Measurements from ENCODE around the gene ITGA1.

Gene ITGA1

DNA sequence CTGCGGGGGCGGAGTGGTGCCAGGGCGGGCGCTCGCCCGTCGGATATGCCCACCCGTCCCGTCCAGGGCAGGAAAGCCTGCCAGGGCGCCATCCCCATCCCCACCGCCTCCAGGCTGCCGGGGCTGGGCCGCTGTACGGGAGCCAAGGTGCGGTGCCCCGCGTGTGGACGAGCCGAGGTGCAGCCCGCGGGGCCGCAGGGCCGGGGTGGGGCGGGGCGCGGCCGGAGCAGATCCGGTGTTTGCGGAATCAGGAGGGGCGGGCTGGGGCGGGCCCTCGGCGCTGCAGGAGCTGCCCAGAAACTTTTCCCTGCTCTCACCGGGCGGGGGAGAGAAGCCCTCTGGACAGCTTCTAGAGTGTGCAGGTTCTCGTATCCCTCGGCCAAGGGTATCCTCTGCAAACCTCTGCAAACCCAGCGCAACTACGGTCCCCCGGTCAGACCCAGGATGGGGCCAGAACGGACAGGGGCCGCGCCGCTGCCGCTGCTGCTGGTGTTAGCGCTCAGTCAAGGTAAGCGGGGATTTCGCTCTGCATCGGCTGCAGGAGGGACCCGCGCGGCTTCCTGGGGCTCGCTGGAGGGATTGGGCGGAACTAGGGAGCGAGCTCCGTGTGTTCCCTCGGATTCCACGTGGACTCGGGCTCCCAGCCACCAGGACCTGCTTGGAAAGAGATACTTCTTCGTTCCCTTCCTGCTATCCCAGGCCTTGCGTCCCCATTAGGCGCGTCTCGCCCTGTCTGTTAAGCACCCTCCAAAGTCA lies 201.5 kb downstream of the ITGA1 start, which contains the start of gene ITGA2 (continued):
- TF ChIP-seq REPIN1 (tag by site-specific recombination; IDR thresholded peaks at IDR 0.05; ENCODE audit: low read depth) (peak; percentile 60), KLF9 (tag by site-specific recombination; IDR thresholded peaks at IDR 0.05; ENCODE audit: low read depth) (peak; percentile 38; the same call in 1 of the 2 replicates)

- Histone ChIP-seq H3K4me3 (ENCODE audit: low read depth, low read length) (peak overlapping the region; percentile 77), H3K9me3 (ENCODE audit: control insufficient read depth, insufficient read depth, low read depth, low read length) (no peaks in the 10 kb centered on the region), H3K4me1 (ENCODE audit: control insufficient read depth, insufficient read depth, low read length) (no peaks in the 10 kb centered on the region; the same call in 1 of the 2 replicates), H3K36me3 (ENCODE audit: control insufficient read depth in 2 of 2, insufficient read depth in 1 of 2, low read length in 2 of 2) (peaks cover 4 to 9% of the 10 kb centered on the region in 2 experiments; a peak in 2 of 3 replicates), H3K27ac (ENCODE audit: extremely low read depth, low read depth, low read length) (peak overlapping the region; percentile 77)
- CTCF ChIA-PET, result interaction anchor here (0.5 to 4.4 kb wide), 7 partner anchors 12 to 1453 kb away, joined by 3 to 44 read pairs (median 4); no protein-coding TSS in a partner anchor
- POLR2A ChIA-PET, result interaction anchor here (0.6 to 2.0 kb wide), 8 partner anchors 19 to 372 kb away, joined by 3 to 9 read pairs (median 4); partner anchors contain the start of gene MOCS2
- 0 out of 2 replicates have a peak, but pooled peaks have one; percentile 6 for TF ChIP-seq ZFP37 (tag by site-specific recombination; IDR thresholded peaks at IDR 0.05)
- TF ChIP-seq, protein P1, sequence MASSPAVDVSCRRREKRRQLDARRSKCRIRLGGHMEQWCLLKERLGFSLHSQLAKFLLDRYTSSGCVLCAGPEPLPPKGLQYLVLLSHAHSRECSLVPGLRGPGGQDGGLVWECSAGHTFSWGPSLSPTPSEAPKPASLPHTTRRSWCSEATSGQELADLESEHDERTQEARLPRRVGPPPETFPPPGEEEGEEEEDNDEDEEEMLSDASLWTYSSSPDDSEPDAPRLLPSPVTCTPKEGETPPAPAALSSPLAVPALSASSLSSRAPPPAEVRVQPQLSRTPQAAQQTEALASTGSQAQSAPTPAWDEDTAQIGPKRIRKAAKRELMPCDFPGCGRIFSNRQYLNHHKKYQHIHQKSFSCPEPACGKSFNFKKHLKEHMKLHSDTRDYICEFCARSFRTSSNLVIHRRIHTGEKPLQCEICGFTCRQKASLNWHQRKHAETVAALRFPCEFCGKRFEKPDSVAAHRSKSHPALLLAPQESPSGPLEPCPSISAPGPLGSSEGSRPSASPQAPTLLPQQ (tag by site-specific recombination; IDR thresholded peaks at IDR 0.05), result peak; percentile 85
- TF ChIP-seq ZSCAN4 (tag by site-specific recombination; IDR thresholded peaks at IDR 0.05), result peak; percentile 98
- TF ChIP-seq, protein P2, sequence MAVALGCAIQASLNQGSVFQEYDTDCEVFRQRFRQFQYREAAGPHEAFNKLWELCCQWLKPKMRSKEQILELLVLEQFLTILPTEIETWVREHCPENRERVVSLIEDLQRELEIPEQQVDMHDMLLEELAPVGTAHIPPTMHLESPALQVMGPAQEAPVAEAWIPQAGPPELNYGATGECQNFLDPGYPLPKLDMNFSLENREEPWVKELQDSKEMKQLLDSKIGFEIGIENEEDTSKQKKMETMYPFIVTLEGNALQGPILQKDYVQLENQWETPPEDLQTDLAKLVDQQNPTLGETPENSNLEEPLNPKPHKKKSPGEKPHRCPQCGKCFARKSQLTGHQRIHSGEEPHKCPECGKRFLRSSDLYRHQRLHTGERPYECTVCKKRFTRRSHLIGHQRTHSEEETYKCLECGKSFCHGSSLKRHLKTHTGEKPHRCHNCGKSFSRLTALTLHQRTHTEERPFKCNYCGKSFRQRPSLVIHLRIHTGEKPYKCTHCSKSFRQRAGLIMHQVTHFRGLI (tag by site-specific recombination; IDR thresholded peaks at IDR 0.05), result peak; percentile 27; the same call in 1 of the 2 replicates
- peak; percentile 72 for TF ChIP-seq ZBTB17 (tag by site-specific recombination; IDR thresholded peaks at IDR 0.05)
- no peak for TF ChIP-seq ZNF248 (tag by site-specific recombination; IDR thresholded peaks at IDR 0.05)
- TF ChIP-seq, protein P3, sequence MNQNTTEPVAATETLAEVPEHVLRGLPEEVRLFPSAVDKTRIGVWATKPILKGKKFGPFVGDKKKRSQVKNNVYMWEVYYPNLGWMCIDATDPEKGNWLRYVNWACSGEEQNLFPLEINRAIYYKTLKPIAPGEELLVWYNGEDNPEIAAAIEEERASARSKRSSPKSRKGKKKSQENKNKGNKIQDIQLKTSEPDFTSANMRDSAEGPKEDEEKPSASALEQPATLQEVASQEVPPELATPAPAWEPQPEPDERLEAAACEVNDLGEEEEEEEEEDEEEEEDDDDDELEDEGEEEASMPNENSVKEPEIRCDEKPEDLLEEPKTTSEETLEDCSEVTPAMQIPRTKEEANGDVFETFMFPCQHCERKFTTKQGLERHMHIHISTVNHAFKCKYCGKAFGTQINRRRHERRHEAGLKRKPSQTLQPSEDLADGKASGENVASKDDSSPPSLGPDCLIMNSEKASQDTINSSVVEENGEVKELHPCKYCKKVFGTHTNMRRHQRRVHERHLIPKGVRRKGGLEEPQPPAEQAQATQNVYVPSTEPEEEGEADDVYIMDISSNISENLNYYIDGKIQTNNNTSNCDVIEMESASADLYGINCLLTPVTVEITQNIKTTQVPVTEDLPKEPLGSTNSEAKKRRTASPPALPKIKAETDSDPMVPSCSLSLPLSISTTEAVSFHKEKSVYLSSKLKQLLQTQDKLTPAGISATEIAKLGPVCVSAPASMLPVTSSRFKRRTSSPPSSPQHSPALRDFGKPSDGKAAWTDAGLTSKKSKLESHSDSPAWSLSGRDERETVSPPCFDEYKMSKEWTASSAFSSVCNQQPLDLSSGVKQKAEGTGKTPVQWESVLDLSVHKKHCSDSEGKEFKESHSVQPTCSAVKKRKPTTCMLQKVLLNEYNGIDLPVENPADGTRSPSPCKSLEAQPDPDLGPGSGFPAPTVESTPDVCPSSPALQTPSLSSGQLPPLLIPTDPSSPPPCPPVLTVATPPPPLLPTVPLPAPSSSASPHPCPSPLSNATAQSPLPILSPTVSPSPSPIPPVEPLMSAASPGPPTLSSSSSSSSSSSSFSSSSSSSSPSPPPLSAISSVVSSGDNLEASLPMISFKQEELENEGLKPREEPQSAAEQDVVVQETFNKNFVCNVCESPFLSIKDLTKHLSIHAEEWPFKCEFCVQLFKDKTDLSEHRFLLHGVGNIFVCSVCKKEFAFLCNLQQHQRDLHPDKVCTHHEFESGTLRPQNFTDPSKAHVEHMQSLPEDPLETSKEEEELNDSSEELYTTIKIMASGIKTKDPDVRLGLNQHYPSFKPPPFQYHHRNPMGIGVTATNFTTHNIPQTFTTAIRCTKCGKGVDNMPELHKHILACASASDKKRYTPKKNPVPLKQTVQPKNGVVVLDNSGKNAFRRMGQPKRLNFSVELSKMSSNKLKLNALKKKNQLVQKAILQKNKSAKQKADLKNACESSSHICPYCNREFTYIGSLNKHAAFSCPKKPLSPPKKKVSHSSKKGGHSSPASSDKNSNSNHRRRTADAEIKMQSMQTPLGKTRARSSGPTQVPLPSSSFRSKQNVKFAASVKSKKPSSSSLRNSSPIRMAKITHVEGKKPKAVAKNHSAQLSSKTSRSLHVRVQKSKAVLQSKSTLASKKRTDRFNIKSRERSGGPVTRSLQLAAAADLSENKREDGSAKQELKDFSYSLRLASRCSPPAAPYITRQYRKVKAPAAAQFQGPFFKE (tag by site-specific recombination; IDR thresholded peaks at IDR 0.05; ENCODE audit: borderline replicate concordance), result no peak
- TF ChIP-seq ZNF654 (tag by site-specific recombination; IDR thresholded peaks at IDR 0.05; ENCODE audit: low read depth), result no peak
- peak; percentile 96 for TF ChIP-seq SCRT2 (tag by site-specific recombination; IDR thresholded peaks at IDR 0.05)
- peak; percentile 16; the same call in 1 of the 2 replicates for TF ChIP-seq ZBTB8A (tag by site-specific recombination; IDR thresholded peaks at IDR 0.05)
- no peak for TF ChIP-seq ZNF114 (tag by site-specific recombination; IDR thresholded peaks at IDR 0.05)
- TF ChIP-seq BCL11A (tag by site-specific recombination; IDR thresholded peaks at IDR 0.05; ENCODE audit: low read depth), result no peak
- TF ChIP-seq CTCF (tag by site-specific recombination; IDR thresholded peaks at IDR 0.05), result peak; percentile 64
- TF ChIP-seq YY2 (tag by site-specific recombination; IDR thresholded peaks at IDR 0.05), result peak; percentile 61; the same call in 1 of the 2 replicates
- TF ChIP-seq PRDM10 (tag by site-specific recombination; IDR thresholded peaks at IDR 0.05), result peak; percentile 67; the same call in 1 of the 2 replicates
Measured at GRCh38 chr5:52989781-52990527, 202.2 kb downstream of the ITGA1 start.
